ENCODE data around the gene PCDHB6. TPM values are rescaled to one million over a fixed set of nuclear protein-coding genes. Genes with fewer than 3 reads are reported as not detected.
"Not testable (repeated sequence)": the region's sequence is repeated elsewhere in the genome, so short reads cannot be mapped to it uniquely, and the experiment has no call there.

PCDHB6 gene
- total RNA-seq, 1 donor from 2014 or later = 0.50 TPM

DNA sequence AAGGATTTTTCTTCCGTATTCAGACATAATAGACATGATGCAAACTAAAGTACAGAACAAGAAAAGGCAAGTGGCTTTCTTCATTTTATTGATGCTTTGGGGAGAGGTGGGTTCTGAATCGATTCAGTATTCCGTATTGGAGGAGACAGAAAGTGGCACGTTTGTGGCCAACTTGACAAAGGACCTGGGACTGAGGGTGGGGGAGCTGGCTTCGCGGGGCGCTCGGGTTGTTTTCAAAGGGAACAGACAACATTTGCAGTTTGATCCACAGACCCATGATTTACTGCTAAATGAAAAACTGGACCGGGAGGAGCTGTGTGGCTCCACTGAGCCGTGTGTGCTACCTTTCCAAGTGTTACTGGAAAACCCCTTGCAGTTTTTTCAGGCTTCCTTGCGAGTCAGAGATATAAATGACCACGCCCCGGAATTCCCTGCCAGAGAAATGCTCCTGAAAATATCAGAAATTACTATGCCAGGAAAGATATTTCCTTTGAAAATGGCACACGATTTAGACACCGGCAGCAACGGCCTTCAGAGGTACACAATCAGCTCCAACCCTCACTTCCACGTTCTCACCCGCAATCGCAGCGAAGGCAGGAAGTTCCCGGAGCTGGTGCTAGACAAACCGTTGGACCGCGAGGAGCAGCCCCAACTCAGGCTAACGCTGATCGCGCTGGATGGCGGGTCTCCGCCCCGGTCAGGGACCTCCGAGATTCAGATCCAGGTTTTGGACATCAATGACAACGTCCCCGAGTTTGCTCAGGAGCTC lies 551 bp downstream of the PCDHB6 start:
- Mint-ChIP-seq H3K27ac (ENCODE audit: unreplicated experiment) (no peak overlapping the region), H3K36me3 (ENCODE audit: low read depth, unreplicated experiment) (peaks cover 12% of the 10 kb centered on the region), H3K27me3 (ENCODE audit: low read depth, unreplicated experiment) (no peaks in the 10 kb centered on the region), H3K4me3 (ENCODE audit: unreplicated experiment) (no peak overlapping the region), H3K9me3 (ENCODE audit: unreplicated experiment) (peaks cover 16% of the 10 kb centered on the region), H3K4me1 (ENCODE audit: low read depth, unreplicated experiment) (no peaks in the 10 kb centered on the region)
- H3K27ac ChIP-seq (ENCODE audit: low read depth, low read length) = no peak overlapping the region
- no peaks in the 10 kb centered on the region for H4K20me1 ChIP-seq (ENCODE audit: insufficient read depth, low read length)
- H2AFZ ChIP-seq (ENCODE audit: low read depth, low read length) = no peak overlapping the region
- no peak overlapping the region for H3K4me2 ChIP-seq (ENCODE audit: low read length)
- H3K36me3 ChIP-seq (ENCODE audit: insufficient read depth, low read length) = no peaks in the 10 kb centered on the region
- H3K4me1 ChIP-seq (ENCODE audit: insufficient read depth, low read length) = no peaks in the 10 kb centered on the region
- peaks cover 9% of the 10 kb centered on the region for H3K9me3 ChIP-seq (ENCODE audit: insufficient read depth, low read depth, low read length)
- FAIRE-seq = no peak
- DNase-seq (ENCODE audit: low read depth) = no peak
- no peaks in the 10 kb centered on the region for H3K79me2 ChIP-seq (ENCODE audit: insufficient read depth, low read length)
- TF ChIP-seq, protein P1, sequence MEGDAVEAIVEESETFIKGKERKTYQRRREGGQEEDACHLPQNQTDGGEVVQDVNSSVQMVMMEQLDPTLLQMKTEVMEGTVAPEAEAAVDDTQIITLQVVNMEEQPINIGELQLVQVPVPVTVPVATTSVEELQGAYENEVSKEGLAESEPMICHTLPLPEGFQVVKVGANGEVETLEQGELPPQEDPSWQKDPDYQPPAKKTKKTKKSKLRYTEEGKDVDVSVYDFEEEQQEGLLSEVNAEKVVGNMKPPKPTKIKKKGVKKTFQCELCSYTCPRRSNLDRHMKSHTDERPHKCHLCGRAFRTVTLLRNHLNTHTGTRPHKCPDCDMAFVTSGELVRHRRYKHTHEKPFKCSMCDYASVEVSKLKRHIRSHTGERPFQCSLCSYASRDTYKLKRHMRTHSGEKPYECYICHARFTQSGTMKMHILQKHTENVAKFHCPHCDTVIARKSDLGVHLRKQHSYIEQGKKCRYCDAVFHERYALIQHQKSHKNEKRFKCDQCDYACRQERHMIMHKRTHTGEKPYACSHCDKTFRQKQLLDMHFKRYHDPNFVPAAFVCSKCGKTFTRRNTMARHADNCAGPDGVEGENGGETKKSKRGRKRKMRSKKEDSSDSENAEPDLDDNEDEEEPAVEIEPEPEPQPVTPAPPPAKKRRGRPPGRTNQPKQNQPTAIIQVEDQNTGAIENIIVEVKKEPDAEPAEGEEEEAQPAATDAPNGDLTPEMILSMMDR (IDR thresholded peaks at IDR 0.05; ENCODE audit: insufficient read depth, low read depth, low read length) = no peak
- TF ChIP-seq EZH2 (IDR thresholded peaks at IDR 0.05; ENCODE audit: insufficient read depth, low read length) = no peak
- H3K27me3 ChIP-seq (ENCODE audit: insufficient read depth, low read length) = no peaks in the 10 kb centered on the region
- H3K4me3 ChIP-seq (ENCODE audit: insufficient read depth, low read depth, low read length) = no peak overlapping the region
- no peak overlapping the region for H3K9ac ChIP-seq (ENCODE audit: low read length)

DNA sequence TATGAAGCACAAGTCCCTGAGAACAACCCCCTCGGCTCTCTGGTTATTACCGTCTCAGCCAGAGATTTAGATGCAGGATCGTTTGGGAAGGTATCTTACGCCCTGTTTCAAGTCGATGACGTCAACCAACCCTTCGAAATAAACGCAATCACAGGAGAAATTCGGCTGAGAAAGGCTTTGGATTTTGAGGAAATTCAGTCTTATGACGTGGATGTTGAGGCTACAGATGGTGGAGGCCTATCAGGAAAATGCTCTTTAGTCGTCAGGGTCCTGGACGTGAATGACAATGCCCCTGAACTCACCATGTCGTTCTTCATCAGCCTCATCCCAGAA lies 1.1 kb downstream of the PCDHB6 start:
- H3K9me3 Mint-ChIP-seq (ENCODE audit: unreplicated experiment) = peaks cover 16% of the 10 kb centered on the region
- DNase-seq (ENCODE audit: low read depth) = no peak
- Histone ChIP-seq H3K9me3 (ENCODE audit: insufficient read depth, low read depth, low read length) (peaks cover 9% of the 10 kb centered on the region), H4K20me1 (ENCODE audit: insufficient read depth, low read length) (no peaks in the 10 kb centered on the region), H3K9ac (ENCODE audit: low read length) (no peak overlapping the region), H3K4me3 (ENCODE audit: insufficient read depth, low read depth, low read length) (no peak overlapping the region), H2AFZ (ENCODE audit: low read depth, low read length) (no peak overlapping the region), H3K4me2 (ENCODE audit: low read length) (no peak overlapping the region), H3K79me2 (ENCODE audit: insufficient read depth, low read length) (no peaks in the 10 kb centered on the region), H3K27me3 (ENCODE audit: insufficient read depth, low read length) (no peaks in the 10 kb centered on the region), H3K27ac (ENCODE audit: low read depth, low read length) (no peak overlapping the region), H3K36me3 (ENCODE audit: insufficient read depth, low read length) (no peaks in the 10 kb centered on the region), H3K4me1 (ENCODE audit: insufficient read depth, low read length) (no peaks in the 10 kb centered on the region)
- H3K4me3 Mint-ChIP-seq (ENCODE audit: unreplicated experiment) = no peak overlapping the region
- H3K4me1 Mint-ChIP-seq (ENCODE audit: low read depth, unreplicated experiment) = no peaks in the 10 kb centered on the region
- H3K27ac Mint-ChIP-seq (ENCODE audit: unreplicated experiment) = no peak overlapping the region
- H3K27me3 Mint-ChIP-seq (ENCODE audit: low read depth, unreplicated experiment) = no peaks in the 10 kb centered on the region
- peaks cover 12% of the 10 kb centered on the region for H3K36me3 Mint-ChIP-seq (ENCODE audit: low read depth, unreplicated experiment)
- FAIRE-seq = no peak
- TF ChIP-seq, protein P1 (IDR thresholded peaks at IDR 0.05; ENCODE audit: insufficient read depth, low read depth, low read length) = no peak
- TF ChIP-seq EZH2 (IDR thresholded peaks at IDR 0.05; ENCODE audit: insufficient read depth, low read length) = no peak

DNA sequence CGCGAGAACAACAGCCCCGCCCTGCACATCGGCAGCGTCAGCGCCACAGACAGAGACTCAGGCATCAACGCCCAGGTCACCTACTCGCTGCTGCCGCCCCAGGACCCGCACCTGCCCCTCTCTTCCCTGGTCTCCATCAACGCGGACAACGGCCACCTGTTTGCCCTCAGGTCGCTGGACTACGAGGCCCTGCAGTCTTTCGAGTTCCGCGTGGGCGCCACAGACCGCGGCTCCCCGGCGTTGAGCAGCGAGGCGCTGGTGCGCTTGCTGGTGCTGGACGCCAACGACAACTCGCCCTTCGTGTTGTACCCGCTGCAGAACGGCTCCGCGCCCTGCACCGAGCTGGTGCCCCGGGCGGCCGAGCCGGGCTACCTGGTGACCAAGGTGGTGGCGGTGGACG lies 1.8 kb downstream of the PCDHB6 start:
- Mint-ChIP-seq H3K9me3 (ENCODE audit: unreplicated experiment) (peaks cover 19% of the 10 kb centered on the region), H3K36me3 (ENCODE audit: low read depth, unreplicated experiment) (peaks cover 12% of the 10 kb centered on the region)
- H3K27ac Mint-ChIP-seq (ENCODE audit: unreplicated experiment); FAIRE-seq; H3K4me1 ChIP-seq (ENCODE audit: insufficient read depth, low read length); H3K4me1 Mint-ChIP-seq (ENCODE audit: low read depth, unreplicated experiment); H3K27ac ChIP-seq (ENCODE audit: low read depth, low read length); H4K20me1 ChIP-seq (ENCODE audit: insufficient read depth, low read length); H3K9ac ChIP-seq (ENCODE audit: low read length); H3K27me3 Mint-ChIP-seq (ENCODE audit: low read depth, unreplicated experiment); H3K27me3 ChIP-seq (ENCODE audit: insufficient read depth, low read length); H3K4me2 ChIP-seq (ENCODE audit: low read length); H2AFZ ChIP-seq (ENCODE audit: low read depth, low read length); H3K79me2 ChIP-seq (ENCODE audit: insufficient read depth, low read length); H3K4me3 ChIP-seq (ENCODE audit: insufficient read depth, low read depth, low read length); H3K36me3 ChIP-seq (ENCODE audit: insufficient read depth, low read length); DNase-seq (ENCODE audit: low read depth); H3K4me3 Mint-ChIP-seq (ENCODE audit: unreplicated experiment): not testable (repeated sequence)
- H3K9me3 ChIP-seq (ENCODE audit: insufficient read depth, low read depth, low read length) = peaks cover 15% of the 10 kb centered on the region

DNA sequence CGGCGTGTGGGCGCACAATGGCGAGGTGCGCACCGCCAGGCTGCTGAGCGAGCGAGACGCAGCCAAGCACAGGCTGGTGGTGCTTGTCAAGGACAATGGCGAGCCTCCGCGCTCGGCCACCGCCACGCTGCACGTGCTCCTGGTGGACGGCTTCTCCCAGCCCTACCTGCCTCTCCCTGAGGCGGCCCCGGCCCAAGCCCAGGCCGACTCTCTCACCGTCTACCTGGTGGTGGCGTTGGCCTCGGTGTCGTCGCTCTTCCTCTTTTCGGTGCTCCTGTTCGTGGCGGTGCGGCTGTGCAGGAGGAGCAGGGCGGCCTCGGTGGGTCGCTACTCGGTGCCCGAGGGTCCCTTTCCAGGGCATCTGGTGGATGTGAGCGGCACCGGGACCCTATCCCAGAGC lies 2.2 kb downstream of the PCDHB6 start:
- not testable (repeated sequence) for DNase-seq (ENCODE audit: low read depth); H2AFZ ChIP-seq (ENCODE audit: low read depth, low read length); H3K4me1 Mint-ChIP-seq (ENCODE audit: low read depth, unreplicated experiment); H3K4me1 ChIP-seq (ENCODE audit: insufficient read depth, low read length); H3K27ac ChIP-seq (ENCODE audit: low read depth, low read length); H3K36me3 ChIP-seq (ENCODE audit: insufficient read depth, low read length); H3K4me3 ChIP-seq (ENCODE audit: insufficient read depth, low read depth, low read length); H3K4me3 Mint-ChIP-seq (ENCODE audit: unreplicated experiment); H4K20me1 ChIP-seq (ENCODE audit: insufficient read depth, low read length); FAIRE-seq; H3K27ac Mint-ChIP-seq (ENCODE audit: unreplicated experiment); H3K79me2 ChIP-seq (ENCODE audit: insufficient read depth, low read length); H3K27me3 Mint-ChIP-seq (ENCODE audit: low read depth, unreplicated experiment); H3K4me2 ChIP-seq (ENCODE audit: low read length); H3K9ac ChIP-seq (ENCODE audit: low read length); H3K27me3 ChIP-seq (ENCODE audit: insufficient read depth, low read length)
- H3K9me3 Mint-ChIP-seq (ENCODE audit: unreplicated experiment) = peaks cover 23% of the 10 kb centered on the region
- H3K9me3 ChIP-seq (ENCODE audit: insufficient read depth, low read depth, low read length) = peaks cover 18% of the 10 kb centered on the region
- peaks cover 13% of the 10 kb centered on the region for H3K36me3 Mint-ChIP-seq (ENCODE audit: low read depth, unreplicated experiment)
